Central memory CD4-positive, alpha-beta T cell (primary cell): ENCODE measurements around the gene HIVEP1.
"Not testable (repeated sequence)": the region's sequence is repeated elsewhere in the genome, so short reads cannot be mapped to it uniquely, and the experiment has no call there.

Experiments
- DNase-seq: peaks from one replicate; pipeline ENCODE4 v3.0.0; 2022

Gene HIVEP1

DNA sequence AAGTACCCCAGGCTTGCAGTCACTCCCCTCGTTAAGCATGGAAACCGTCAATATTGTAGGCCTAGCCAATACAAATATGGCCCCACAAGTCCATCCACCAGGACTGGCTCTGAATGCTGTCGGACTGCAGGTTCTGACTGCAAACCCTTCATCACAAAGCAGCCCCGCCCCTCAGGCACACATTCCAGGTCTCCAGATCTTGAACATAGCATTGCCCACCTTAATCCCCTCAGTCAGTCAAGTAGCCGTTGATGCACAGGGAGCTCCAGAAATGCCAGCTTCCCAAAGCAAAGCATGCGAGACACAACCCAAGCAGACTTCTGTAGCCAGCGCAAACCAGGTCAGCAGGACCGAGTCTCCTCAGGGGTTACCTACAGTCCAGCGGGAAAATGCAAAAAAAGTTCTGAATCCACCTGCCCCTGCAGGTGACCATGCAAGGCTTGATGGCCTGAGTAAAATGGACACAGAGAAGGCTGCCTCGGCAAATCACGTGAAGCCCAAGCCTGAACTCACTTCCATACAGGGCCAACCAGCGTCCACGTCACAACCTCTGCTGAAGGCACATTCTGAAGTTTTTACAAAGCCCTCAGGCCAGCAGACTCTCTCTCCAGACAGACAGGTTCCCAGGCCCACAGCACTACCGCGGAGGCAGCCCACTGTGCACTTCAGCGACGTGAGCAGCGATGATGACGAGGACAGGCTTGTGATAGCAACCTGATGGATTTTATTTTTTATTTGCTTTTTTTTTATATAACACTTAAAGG is 151.8 kb downstream of the HIVEP1 start:
- DNase-seq, result no peak

DNA sequence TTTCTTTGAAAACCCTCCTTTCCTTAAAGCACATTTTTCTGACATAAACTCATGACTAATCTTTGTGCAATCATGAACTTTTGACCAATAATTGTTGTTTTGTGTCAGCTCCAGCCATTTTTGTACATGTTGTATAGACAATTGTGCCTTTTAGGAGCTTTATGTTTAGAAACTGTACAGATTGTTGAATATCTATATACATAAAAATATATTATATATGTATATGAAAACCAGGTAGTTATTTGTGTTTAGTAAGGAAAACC is 152.3 kb downstream of the HIVEP1 start:
- no peak for DNase-seq

DNA sequence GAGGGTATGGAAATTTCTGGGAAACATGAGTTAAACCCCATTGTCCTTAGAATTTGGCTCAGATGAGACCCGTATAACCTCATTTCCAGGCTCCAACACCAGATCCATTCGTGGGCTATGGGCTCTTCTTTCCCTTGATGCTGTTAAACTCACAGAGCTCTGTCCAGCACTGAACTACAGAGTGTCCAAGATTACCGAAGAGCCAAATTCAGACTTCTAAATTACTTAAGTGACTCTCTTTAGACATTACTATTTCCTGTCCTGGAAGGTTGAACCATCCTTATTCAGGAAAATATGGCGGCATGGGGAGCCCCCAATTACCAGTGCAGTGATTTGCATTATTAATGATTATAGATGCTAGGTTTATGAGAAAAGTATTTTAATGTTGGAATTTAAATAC is 153.2 kb downstream of the HIVEP1 start:
- no peak for DNase-seq

DNA sequence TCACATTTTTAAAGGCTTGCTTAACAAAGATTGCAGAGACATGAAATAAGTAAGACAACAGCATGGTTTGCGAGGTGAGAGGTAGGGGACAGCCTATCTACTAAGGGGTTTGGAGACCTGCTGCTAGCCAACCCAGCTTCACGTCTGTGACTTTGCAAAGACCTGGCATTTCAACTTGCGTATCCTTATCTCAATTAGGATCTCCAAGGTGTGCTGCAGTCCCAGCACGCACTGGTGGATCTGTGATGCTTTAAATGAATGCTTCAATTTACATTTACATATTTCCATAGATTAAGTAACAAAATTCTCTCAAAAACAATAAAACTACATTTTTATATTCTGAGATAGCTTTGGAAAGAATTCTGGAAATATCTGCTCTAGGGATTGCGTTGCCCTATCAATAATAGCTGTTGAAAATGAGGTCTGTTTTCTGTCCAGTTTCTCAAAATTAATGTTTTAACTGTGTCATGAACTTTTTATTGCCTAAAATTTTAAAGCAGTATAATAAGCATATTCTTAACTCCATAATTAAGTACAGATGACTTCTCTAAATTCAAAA is 153.7 kb downstream of the HIVEP1 start:
- DNase-seq, result no peak

DNA sequence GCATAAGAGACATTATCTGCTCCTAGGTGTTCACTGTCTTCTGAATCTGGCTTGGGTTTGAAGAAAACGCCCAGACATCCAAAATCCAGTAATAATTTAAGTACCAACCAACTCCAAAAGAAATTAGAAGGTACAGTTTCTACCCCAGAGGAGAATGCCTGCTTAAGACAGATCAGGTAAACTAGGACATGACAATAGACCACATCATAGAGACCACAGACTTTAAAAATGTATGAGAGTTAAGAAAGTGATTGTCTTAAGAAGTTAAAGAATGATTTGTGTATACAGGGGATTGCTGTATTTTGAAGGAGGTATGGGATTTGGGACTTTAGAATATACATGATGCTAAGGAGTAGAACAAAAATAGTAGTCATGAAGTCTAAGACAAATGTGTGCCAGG is 157.3 kb downstream of the HIVEP1 start:
- DNase-seq, result no peak

DNA sequence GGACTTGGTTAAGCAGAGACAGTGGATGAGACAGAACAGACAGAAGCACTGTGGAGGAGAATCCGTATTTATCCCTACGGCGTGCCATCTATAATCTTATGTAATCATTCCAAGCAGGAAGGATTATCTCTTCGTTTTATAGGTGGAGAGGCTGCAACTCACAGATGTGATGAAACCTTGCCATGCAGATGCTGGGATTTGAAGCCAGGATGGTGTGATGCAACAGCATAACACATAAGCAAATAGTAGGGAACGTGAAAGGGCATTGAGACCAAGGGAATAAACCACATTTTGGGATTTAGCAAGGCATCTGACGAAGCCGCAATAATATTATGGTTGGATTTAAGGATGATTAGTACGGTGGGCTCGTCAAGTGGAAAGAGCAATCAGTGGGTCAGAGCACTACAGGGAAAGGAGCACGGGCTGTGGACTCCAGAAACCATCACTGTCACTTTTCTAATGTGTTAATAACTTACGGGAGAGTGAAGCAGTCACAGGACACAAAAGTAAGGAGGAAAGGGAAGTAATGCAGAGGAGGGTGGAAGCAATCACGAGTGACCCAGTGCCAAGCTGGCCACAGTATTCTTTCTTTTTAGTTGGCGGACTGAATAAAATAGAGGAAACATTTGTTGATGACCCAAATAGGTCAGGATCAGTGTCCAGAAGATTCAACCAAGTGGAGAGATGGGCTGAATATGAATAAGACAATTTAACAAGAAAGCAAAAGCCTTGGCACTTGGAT is 158.4 kb downstream of the HIVEP1 start:
- no peak for DNase-seq

DNA sequence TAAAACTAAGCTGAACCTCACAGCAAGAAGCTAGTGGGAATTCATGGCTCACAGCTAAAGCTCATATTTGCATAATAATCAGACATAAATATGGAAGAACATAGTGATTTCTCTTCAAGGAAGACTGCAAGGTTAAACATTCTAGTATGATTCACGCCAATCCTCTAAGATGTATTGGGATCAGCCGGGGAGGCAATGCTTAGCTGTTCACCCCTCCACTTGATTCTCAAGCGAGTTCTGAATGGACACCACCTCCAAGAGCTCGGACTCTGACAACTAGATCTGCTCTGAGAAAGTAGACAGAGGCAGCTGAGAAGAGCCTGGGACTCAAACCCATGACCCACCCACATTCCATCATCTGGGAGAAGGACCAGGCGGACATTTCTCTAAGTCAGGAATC is 159.6 kb downstream of the HIVEP1 start:
- no peak for DNase-seq

DNA sequence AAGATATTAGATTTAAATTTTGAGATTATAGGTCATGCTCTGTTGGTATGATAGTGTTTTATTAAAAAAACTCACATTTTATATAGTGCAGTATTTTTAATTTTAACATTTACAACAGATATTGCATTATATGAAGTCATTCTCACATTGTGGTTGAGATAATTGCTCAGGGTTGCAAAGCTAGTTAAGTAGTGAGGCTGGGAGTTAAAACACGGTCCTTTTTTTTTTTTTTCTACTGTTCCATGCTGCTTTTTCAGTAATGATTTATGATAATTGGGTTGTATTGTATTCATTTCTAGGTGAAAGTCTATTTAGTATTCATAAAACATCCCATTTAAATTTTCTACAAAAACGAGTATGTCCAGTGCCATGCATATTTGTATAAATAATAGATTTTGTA is 160.5 kb downstream of the HIVEP1 start:
- DNase-seq, result no peak

DNA sequence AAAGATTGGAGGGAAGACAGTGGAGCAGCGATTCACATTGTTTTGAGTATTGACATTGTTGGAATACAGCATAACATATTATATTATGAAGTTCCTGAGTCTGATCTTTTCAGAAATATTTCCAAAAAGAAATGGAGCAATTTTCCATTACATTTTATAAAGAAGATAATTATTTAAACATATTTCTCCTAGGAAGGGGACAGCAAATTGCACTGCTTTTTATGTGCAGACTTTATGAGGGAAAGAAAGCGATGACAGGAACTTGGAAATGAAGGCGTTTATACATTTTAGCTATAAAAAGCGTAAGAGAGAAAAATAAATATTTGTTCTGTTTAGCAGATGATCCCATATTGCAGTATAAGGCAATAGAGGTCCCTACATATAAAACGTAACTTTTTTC is 161.1 kb downstream of the HIVEP1 start:
- DNase-seq, result no peak

DNA sequence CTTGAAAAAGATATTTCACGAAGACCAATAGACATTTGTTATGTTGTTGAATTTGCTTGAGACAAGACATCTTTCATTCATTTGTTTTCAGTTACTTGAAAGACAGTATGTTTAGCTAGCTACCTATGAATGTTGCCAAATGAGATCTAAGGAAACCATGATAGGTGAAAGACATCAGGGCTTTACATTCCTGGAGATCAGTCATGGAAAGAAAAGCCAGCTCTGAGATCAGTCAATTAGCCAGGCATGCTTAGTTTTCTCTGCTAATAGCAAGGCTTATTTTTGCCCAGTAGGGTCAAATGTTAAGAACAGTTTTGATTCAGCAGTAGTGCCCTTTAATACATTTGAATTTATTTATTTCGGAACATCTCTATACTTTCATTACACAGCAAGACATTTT is 161.5 kb downstream of the HIVEP1 start:
- DNase-seq, result no peak

DNA sequence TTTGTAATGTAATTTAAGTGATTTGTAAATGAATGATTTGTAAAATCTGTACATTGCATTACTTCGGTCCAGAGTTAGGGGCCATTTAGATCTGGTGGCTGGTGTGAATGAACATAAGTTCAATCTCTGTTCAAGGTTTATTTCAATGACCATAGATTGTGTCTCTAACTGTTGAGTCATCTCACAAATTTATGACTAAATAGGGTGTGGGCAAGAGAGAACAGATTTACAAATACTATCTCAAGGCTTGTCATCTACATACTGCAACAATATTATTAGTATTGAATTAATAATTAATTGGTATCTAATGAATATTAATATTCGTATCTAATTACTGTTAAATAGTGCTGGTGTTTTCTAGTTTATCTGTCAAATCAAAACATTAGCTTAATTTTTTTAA is 162.8 kb downstream of the HIVEP1 start:
- no peak for DNase-seq

DNA sequence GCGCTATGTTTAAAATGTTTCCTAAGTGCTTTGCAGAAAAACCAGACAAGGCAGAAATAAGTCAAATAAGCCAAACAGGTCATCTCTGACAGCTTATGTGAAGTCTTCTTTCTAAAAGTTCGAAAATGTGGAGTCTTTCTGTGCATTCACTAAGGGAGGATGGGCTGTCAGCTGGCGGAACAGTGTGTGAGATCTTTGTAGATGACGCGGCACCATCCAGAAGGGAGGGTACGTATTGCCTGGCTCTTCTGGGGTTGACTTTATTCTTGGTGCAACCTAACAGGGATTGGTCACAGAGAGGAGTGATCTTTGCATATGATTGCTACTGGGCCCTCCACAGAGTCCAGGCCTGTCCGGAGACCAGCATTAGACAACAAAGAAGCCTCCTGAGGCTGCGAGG is 163.5 kb downstream of the HIVEP1 start:
- DNase-seq, result no peak

DNA sequence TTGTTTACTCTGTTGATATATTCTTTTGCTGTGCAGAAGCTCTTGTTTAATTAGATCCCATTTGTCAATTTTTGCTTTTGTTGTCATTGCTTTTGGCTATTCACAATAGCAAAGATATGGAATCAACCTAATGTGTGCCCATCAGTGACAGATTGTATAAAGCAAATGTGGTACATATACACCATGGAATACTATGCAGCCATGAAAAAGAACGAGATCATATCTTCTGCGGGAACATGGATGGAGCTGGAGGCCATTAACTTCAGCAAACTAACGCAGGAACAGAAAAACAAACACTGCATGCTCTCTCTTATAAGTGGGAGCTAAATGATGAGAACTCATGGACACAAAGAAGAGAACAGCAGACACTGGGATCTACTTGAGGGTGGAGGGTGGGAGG is 164.7 kb downstream of the HIVEP1 start:
- DNase-seq, result not testable (repeated sequence)

DNA sequence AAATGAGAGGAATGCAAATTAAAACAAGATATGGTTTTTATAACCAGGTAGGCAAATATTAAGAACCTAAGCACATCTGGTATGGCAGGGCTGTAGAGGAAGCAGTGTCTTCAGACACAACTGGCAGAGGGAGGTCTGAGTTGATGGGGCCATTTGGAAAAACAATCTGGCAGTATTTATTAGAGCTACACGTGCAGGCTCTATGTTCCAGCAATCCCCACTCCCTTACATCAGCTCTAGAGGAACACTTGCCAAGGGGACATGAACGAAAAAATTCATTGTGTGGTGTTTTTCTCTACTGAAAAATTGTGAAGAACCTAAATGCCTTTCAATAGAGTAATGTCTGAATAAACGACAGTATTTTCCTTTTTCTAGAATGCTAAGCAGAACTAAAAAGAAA is 166.4 kb downstream of the HIVEP1 start:
- DNase-seq, result no peak

DNA sequence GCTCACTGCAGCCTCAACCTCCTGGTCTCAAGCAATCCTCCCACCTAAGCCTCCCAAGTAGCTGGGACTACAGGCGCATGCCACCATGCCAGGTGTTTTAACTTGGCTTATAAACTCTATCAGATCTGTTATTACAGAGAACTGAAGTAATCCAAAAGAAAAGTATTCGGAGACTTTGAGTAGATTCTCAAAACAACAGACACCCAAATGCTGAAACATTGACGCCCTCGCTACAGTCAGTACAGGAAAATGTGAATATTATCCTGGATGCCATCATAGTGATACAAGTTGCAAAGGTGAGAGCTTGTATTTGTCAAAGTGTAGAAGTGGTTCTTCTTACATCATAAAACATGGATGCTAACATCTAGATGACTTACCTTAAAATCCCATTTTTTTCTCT is 169.4 kb downstream of the HIVEP1 start:
- no peak for DNase-seq

DNA sequence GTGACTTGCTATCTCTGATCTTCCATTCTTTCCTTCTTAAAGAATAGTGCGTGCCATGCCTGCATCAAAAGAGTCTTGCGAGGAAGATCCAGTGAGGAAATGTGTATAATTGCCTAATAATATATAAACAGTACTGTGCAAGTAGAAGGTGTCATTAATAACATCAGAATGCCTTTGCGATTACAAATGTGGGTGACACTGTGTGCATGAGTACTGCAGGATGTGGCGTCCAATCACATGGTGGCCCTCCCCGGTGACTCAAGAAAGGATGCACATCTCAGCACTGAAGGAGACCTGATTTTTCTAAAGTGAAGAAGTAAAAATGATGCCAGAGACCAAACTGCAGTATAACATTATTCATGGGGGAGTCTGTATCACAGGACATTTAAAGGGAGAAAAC is 170.6 kb downstream of the HIVEP1 start:
- DNase-seq, result no peak

DNA sequence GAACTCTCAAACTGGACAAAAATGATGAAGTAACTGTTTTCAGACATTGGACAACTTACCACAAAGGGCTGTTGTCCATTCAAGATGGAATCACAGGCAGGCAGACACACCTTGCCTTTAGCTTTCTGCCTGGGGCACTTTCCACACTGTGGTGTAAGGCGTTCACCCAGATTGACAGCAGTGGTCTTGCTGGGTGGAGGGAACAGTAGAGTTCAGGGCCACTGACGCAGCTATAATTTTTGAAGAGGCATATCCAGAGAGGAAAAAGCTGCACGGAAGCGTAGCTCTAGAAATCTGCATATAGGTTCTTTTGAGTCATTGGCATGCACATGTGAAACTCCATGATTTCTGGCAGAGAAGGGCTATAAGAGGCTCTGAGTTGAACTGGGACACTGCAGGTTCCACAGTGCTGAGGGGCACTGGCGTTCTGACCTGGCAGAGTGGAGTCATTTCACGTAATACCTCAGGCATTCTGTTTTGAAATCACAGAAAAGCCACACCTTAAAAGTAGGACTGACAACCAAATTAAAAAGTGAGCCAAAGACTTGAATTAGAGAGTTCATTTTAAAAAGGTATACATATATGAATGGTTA is 173.1 kb downstream of the HIVEP1 start:
- no peak for DNase-seq

DNA sequence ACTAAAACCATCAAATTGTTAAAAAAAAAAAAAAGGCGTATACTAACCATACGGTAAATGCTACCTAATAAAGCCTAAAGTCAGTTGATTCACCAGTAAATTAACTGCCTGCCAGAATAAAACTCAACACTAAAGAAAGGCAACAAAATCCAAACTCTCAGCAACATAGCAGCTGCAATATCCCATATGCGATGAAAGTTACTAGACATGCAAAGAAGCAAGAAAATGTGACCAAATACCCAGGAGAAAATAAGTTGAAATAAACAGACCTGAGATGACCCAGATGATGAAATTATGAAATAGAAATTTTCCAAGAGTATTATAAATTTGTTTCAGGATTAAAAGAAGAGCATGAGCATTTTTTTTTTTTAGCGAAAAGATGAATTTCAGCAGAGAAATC is 174.4 kb downstream of the HIVEP1 start:
- no peak for DNase-seq

DNA sequence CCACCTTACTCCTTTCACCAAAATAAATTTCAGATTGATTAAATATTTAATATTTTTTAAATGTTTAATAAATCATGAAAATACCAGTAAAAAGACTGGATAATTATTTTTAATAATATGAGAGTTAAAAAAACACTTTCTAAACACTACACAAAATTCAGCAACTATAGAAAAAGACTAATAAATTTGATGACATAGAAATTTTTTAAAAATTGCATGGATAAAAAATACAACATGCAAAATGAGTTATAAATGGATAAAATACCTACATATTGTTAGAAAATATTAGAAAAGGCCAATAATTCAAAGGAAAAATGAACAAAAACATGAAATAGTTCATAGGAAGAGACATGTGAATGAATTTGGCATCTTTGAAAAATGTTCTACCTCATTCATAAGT is 177.0 kb downstream of the HIVEP1 start:
- DNase-seq, result no peak

DNA sequence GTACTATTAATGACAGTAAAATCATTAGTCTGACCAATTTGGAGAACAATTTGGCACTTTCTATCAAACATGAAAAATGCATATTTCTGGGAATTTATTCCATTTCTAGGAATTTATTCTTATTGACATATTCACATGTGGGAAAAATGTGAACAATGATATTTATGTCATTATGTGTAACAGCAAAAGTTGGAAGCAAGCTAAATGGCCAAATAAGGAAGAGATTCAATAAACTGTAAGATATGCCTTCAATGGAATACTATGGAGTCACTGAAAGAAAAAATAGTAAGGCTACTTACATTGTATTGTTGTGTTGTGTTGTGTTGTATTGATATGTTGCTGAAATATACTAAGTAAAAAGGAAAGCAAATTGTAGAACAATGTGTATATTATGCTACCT is 177.5 kb downstream of the HIVEP1 start:
- DNase-seq, result no peak

DNA sequence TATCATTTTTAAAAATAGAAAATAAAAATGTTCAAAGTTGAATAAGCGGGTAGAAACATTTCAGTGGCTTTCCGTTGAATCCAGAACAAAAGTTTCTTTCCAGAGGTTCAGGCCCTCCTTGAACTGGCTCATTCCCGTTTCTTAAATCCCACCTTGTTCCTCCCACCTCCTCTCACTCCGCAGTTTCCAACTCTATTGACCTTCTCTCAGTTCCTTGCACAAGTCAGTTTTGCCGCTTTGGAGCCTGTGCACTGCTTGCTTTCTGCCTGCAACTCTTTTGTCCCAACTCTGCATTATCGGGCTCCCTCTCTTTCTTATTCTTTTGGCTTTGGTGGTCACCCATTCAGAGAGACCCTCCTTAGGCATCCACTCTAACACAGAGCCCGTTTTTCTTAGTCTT is 178.1 kb downstream of the HIVEP1 start:
- DNase-seq, result no peak

DNA sequence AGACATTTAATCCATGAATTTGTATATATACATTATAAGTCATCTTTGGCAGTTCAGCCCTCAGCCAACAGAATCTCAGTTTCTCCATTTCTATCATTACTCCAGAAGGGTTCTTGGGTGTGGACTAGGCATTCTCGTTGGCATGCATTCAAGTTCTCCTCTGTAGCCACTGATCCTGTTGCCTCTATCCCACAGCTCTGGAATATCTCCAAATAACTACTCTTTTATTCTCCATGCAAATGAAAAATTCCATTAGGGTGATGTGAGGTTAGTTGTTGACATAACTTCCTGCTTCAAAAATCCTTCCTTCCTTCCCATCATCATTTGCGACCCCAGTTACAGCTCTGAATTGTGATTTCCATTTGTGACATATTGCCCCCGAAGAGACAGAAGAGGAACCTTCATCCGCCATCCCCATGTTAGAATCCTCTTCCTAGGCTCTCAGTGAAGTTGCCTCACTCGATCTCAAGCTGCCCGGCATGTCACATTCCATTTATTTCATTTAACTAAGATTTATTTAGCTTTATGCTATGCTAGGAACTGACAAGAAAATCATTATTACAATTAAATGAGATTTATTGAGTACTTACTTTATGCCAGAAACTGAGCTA is 184.3 kb downstream of the HIVEP1 start:
- DNase-seq, result no peak

DNA sequence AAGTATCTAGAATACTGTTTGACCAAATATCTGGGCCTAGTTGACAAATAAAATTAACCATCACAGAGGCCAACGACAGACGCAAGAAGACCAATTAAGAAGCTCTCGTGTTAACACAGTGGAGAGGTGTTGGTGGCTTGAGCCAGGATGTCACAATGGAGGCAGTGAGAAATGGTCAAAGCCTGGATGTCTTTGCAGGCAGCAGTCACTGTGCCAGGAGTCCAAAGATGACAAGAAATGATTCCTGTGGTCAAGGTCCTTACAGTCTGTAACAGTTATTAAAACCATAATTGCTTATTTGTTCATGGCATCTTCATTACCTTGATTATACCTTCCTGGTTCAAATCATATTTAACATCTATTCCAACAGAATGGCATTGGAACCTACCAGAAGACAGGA is 186.7 kb downstream of the HIVEP1 start:
- DNase-seq, result no peak
